ENCODE results near the gene HHAT. TPM values are rescaled to one million over a fixed set of nuclear protein-coding genes. Genes with fewer than 3 reads are reported as not detected.

HHAT gene
- total RNA-seq, 1 donor from 2014 or later = 4.3 TPM

DNA sequence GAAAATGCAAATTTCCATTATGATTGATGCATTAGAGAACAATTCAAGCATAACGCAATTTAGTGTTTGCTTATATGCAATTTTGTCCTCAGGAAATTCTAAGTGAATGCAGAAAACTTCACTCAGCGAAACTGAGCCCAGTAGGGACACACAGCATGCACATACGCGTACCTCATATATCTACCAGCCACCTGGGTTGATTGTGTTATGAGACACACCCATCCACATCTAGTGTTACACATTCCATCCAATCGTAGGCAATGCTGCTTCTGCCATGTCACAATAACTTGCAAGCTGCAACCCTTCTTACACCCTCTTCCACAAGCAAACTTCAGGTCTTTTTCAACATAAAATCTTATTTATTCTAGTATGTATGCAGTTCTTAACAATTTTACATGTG, 312.9 kb downstream of the HHAT start:
- no peak for ATAC-seq
- no peaks in the 10 kb centered on the region for H3K4me1 ChIP-seq
- no peaks in the 10 kb centered on the region for H3K36me3 ChIP-seq
- H3K4me3 ChIP-seq = no peak overlapping the region
- no peak for DNase-seq
- H3K27ac ChIP-seq = no peak overlapping the region
- no peaks in the 10 kb centered on the region for H3K9me3 ChIP-seq
- H3K27me3 ChIP-seq = no peaks in the 10 kb centered on the region
- intact Hi-C loops (cut with DNase I) = no loop called here
- TF ChIP-seq, protein P1, sequence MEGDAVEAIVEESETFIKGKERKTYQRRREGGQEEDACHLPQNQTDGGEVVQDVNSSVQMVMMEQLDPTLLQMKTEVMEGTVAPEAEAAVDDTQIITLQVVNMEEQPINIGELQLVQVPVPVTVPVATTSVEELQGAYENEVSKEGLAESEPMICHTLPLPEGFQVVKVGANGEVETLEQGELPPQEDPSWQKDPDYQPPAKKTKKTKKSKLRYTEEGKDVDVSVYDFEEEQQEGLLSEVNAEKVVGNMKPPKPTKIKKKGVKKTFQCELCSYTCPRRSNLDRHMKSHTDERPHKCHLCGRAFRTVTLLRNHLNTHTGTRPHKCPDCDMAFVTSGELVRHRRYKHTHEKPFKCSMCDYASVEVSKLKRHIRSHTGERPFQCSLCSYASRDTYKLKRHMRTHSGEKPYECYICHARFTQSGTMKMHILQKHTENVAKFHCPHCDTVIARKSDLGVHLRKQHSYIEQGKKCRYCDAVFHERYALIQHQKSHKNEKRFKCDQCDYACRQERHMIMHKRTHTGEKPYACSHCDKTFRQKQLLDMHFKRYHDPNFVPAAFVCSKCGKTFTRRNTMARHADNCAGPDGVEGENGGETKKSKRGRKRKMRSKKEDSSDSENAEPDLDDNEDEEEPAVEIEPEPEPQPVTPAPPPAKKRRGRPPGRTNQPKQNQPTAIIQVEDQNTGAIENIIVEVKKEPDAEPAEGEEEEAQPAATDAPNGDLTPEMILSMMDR (IDR thresholded peaks at IDR 0.05) = no peak

DNA sequence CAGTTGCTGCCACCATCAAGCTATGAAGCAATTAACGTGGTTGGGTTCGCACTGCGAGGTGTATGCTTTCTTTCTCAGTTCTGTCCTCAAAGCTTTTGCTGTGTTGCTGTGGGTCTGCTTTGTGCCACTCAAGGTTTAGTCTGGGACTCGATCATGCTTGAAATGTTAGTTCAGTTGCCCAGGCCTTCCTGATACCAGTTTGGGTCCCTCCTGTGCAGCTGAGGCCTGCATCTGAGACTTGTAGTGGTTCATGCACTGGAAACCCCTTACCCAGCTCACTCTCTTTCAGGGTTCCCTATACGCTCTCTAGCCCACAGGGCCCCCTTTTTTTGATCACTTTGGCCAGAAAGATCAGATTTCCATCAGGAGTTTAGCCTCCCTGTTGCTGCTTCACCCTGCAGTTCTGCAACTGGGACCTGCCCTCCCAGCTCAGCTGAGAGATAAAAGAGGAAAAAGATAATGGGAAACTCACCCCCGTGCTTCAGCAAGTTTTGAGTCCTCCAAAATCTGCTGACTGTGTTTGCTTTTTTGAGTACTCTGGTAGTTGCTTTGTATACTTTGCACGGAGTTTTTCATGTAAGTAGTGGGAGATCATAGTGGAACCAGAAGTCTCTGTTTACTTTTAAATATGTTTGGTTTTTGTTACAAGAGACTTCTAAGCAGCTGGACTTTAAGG, 317.0 kb downstream of the HHAT start:
- no peak for DNase-seq
- H3K4me3 ChIP-seq = no peak overlapping the region
- ATAC-seq = no peak

DNA sequence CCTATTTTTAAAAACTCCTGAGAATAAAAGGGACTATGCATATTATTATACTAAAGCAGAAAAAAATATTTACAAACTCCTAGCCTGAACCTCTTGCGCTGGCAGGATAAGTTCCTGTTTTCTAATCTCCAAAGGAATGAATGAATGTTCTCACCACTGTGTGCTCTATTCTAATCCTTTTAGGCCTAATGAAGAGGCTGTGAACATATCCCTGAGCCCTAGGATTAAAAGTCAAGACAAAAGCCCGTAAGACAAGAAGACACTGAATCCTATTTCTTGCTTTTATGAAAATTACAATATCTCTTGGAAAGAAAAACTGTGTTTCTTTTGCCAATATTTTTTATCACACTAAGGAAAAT, 317.5 kb downstream of the HHAT start:
- TF ChIP-seq, protein P1 (IDR thresholded peaks at IDR 0.05) = no peak
- no peaks in the 10 kb centered on the region for H3K36me3 ChIP-seq
- DNase-seq (no peak), ATAC-seq (no peak)
- H3K27me3 ChIP-seq = no peaks in the 10 kb centered on the region
- no peak overlapping the region for H3K27ac ChIP-seq
- intact Hi-C loops (cut with DNase I) = no loop called here
- H3K4me3 ChIP-seq = no peak overlapping the region
- no peaks in the 10 kb centered on the region for H3K4me1 ChIP-seq
- H3K9me3 ChIP-seq = no peaks in the 10 kb centered on the region

More for the DNA sequence above, 317.0 kb downstream of the HHAT start:
- Histone ChIP-seq H3K36me3 (no peaks in the 10 kb centered on the region), H3K27ac (no peak overlapping the region), H3K27me3 (no peaks in the 10 kb centered on the region), H3K4me1 (no peaks in the 10 kb centered on the region), H3K9me3 (no peaks in the 10 kb centered on the region)
- TF ChIP-seq, protein P1 (IDR thresholded peaks at IDR 0.05) = no peak
- intact Hi-C loops (cut with DNase I) = no loop called here

DNA sequence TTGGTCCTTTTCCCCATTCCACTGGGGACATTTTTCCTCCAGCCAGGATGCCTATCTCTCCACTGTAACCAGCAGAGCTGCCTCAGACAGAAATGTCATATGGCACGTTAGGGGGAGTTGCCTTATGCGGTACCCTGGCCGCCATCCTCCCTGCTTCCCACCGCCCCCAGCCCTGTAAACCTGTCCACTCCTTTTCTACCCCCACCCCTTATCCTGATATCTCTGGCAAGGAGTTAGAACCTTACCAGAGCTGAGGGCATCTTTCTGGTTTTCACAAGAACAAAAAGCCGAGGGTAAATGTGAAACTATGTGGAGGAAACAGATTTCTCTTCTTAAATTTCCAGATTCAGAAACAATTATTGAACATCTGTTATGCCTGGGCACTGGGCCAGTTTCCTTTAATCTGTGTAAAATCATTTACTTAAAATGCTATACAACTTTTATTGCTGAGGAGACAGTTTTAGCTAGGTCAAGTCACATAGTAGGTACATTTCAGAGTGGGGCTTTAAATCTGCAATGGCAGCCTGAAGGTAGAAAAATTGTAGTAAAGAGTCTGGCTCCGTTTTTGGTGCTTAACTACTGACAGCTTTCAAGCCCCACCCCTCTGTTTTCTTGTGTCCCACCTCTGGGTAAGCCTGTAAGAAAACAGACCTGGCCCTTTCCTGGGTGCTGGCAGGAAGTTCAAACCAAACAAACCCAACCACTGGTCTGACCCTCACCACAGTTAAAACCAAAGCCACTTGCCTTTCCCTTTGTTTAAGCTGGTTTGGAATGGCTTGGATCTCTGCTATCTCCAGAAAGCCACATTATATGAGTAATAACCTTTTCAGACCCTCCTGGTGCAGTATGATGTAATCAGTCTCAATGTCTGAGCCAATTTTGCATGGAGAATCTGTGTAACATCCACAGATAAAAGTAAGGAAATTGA, 319.0 kb downstream of the HHAT start:
- H3K4me3 ChIP-seq = no peak overlapping the region
- no peaks in the 10 kb centered on the region for H3K4me1 ChIP-seq
- ATAC-seq (no peak), DNase-seq (no peak)
- TF ChIP-seq, protein P1 (IDR thresholded peaks at IDR 0.05) = no peak
- no peaks in the 10 kb centered on the region for H3K9me3 ChIP-seq
- no peaks in the 10 kb centered on the region for H3K27me3 ChIP-seq
- intact Hi-C loops (cut with DNase I) = no loop called here
- H3K27ac ChIP-seq = no peak overlapping the region
- no peaks in the 10 kb centered on the region for H3K36me3 ChIP-seq

DNA sequence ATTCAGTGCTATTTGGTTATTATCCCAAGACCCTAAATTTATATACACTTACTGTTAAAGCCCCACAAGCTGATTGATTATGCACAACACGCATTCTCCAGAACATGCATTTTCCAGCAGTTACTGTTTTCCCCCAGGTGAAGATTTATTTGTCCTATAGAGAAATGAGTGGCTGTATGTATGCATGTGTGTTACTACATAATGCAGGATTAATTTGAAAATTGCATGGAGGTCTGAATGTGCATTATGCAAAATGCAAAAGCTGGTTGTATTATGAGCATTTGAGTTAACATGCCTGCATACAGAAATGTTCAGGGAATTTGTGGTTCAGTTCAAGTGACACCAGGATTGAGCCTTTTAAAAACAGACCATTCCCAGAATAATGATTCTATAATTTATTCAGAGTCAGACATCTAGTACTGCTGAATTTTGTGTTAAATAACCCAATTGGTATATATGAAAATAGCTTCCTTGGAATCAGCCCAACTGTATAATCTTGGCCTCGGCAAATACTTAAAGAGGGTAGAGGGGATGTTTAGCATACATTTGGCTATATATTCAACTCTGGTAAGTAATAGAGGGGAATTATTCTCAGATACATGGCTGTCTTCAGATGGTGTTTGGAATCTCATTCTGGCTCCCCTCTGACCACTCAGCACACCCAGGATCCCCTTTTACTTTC, 320.0 kb downstream of the HHAT start:
- Histone ChIP-seq H3K27me3 (no peaks in the 10 kb centered on the region), H3K36me3 (no peaks in the 10 kb centered on the region), H3K9me3 (no peaks in the 10 kb centered on the region), H3K4me1 (no peaks in the 10 kb centered on the region), H3K27ac (no peak overlapping the region), H3K4me3 (no peak overlapping the region)
- DNase-seq (no peak), ATAC-seq (no peak)
- TF ChIP-seq, protein P1 (IDR thresholded peaks at IDR 0.05) = no peak
- intact Hi-C loops (cut with DNase I) = no loop called here

All from upper lobe of right lung (tissue), 1 donor.